OCI-LY7 (cell line): ENCODE data around the gene TMEM132A.

Experiments
- CTCF ChIP-seq: fragments of 200-600 bp; sonication (generic); conservative IDR thresholded peaks from 2 replicates; pipeline ENCODE4 v1.5.1; 2014; ENCODE audit warnings: mild to moderate bottlenecking, antibody characterized with exemption, low read length, moderate library complexity, mixed read lengths
- EZH2phosphoT487 ChIP-seq: fragments of 200-600 bp; sonication (generic); IDR thresholded peaks from 2 replicates; pipeline ENCODE4 v1.6.1; 2018; ENCODE audit warnings: low read depth, borderline replicate concordance, mild to moderate bottlenecking, mixed run types, antibody characterized with exemption, low read length, moderate library complexity, mixed read lengths

- TF ChIP-seq CTCF (no peak), EZH2phosphoT487 (no peak)
Measured at GRCh38 chr11:60985501-60985900, 61.2 kb downstream of the TMEM132A start.
